ENCODE measurements around the gene SGK2.

Gene SGK2

DNA sequence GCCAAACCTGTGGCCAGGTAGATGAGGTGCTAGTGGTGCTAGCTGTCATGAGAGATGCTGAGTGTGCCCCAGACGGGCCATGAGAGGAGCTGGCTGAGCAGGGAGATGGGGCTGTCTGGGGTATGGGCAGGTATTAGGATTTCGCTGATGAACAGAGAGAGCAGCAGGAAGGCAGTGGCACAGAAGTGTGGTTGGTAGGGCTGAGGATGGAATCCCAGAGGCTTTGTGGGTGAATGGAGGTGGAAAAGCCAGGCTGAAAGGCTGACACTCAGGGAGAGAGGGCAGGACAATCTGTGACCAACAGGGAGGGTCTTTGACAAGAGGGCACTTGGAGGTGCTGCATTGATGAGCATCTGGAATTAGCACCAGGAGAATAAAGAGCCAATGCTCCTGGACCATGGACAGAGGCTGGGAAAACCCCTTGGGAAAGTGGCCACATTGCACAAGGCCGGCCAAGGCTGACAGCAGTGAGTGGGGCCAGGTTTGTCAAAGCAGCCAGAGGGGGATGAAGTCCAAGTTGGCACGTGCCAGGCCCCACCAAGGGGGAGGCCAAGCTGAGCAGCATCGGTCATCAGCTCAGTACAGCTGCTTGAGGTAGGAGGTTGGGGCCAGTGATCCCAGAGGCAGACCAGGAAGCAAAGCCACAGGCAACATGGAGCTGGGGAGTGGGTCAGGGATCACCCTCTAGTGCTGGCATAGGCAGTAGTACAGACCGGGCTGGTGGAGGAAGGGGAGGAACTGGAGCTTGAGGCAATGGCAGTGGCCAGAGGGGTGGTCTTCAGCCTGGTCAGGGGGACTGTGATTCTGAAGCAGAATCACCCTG lies 19.7 kb upstream of the SGK2 start:
- H3K9ac ChIP-seq (ENCODE audit: low read length) = no peak overlapping the region
- no peak for DNase-seq
- no peak overlapping the region for H3K4me3 ChIP-seq (ENCODE audit: low read length)
- no peaks in the 10 kb centered on the region for H3K36me3 ChIP-seq (replicated peaks; ENCODE audit: insufficient read depth, low read length)
- no peaks in the 10 kb centered on the region for H3K27me3 ChIP-seq (replicated peaks; ENCODE audit: insufficient read depth, low read length)
- peaks cover 13% of the 10 kb centered on the region; the same call in 1 of the 2 replicates for H3K4me1 ChIP-seq (ENCODE audit: low read length)
- H4K20me1 ChIP-seq (ENCODE audit: insufficient read depth, low read length) = no peaks in the 10 kb centered on the region
- TF ChIP-seq EZH2phosphoT487 (IDR thresholded peaks at IDR 0.05; ENCODE audit: low read length) = no peak
- TF ChIP-seq, protein P1, sequence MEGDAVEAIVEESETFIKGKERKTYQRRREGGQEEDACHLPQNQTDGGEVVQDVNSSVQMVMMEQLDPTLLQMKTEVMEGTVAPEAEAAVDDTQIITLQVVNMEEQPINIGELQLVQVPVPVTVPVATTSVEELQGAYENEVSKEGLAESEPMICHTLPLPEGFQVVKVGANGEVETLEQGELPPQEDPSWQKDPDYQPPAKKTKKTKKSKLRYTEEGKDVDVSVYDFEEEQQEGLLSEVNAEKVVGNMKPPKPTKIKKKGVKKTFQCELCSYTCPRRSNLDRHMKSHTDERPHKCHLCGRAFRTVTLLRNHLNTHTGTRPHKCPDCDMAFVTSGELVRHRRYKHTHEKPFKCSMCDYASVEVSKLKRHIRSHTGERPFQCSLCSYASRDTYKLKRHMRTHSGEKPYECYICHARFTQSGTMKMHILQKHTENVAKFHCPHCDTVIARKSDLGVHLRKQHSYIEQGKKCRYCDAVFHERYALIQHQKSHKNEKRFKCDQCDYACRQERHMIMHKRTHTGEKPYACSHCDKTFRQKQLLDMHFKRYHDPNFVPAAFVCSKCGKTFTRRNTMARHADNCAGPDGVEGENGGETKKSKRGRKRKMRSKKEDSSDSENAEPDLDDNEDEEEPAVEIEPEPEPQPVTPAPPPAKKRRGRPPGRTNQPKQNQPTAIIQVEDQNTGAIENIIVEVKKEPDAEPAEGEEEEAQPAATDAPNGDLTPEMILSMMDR (IDR thresholded peaks at IDR 0.05; ENCODE audit: low read length) = no peak
- no peak for TF ChIP-seq EZH2 (optimal IDR thresholded peaks at IDR 0.05; ENCODE audit: low read depth, low read length)
- no peak overlapping the region for H3K27ac ChIP-seq (ENCODE audit: low read length)
- no peak overlapping the region for H3K4me2 ChIP-seq (ENCODE audit: low read depth, low read length)
- H3K9me3 ChIP-seq (replicated peaks; ENCODE audit: insufficient read depth, low read length) = no peaks in the 10 kb centered on the region
- no peaks in the 10 kb centered on the region for H3K79me2 ChIP-seq (ENCODE audit: low read length)
- no peak overlapping the region for H2AFZ ChIP-seq (ENCODE audit: low read length)
- H3K9me2 ChIP-seq (replicated peaks; ENCODE audit: insufficient read depth, low read length) = no peaks in the 10 kb centered on the region
- no peaks in the 10 kb centered on the region for H3F3A ChIP-seq (ENCODE audit: insufficient read depth, low read length)

DNA sequence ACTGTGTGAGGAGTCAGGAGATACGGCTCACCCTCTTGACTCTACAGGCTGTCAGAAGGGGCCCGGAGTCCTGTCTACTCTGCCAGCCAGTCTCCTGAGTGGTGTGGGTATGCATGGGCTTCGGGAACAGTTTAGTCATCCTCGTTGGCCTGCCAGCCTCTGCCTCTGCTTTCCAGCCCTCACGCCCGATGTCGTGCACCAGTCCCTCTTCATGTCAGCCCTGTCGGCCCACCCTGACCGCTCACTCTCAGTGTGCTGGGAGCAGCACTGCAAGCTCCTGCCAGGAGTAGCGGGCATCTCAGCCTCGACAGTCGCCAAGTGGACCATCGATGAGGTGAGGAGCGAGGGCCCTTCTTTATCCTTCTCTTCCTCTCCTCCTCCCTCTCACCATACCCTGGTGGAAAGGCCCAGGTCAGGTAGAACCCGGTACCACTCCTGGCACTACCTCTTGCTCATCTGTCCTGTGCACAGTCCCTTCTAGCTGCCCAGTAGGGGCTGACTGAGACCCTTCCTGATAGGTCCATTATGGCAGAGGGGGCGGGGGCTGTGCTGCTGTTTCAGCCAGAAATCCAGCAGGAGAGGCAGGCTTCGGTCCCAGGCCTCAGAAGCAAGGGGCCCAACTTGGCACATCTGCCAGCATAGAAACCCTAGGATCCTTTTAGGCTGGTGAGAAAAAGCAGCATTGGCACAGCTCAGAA lies 18.7 kb upstream of the SGK2 start:
- Histone ChIP-seq H4K20me1 (ENCODE audit: insufficient read depth, low read length) (no peaks in the 10 kb centered on the region), H3K9me3 (replicated peaks; ENCODE audit: insufficient read depth, low read length) (no peaks in the 10 kb centered on the region), H3F3A (ENCODE audit: insufficient read depth, low read length) (no peaks in the 10 kb centered on the region), H3K27me3 (replicated peaks; ENCODE audit: insufficient read depth, low read length) (no peaks in the 10 kb centered on the region), H3K27ac (ENCODE audit: low read length) (no peak overlapping the region), H3K36me3 (replicated peaks; ENCODE audit: insufficient read depth, low read length) (no peaks in the 10 kb centered on the region), H3K79me2 (ENCODE audit: low read length) (no peaks in the 10 kb centered on the region), H2AFZ (ENCODE audit: low read length) (no peak overlapping the region), H3K4me1 (ENCODE audit: low read length) (peaks cover 8% of the 10 kb centered on the region; the same call in 1 of the 2 replicates), H3K9me2 (replicated peaks; ENCODE audit: insufficient read depth, low read length) (no peaks in the 10 kb centered on the region), H3K9ac (ENCODE audit: low read length) (no peak overlapping the region), H3K4me2 (ENCODE audit: low read depth, low read length) (no peak overlapping the region), H3K4me3 (ENCODE audit: low read length) (no peak overlapping the region)
- no peak for DNase-seq
- TF ChIP-seq EZH2phosphoT487 (IDR thresholded peaks at IDR 0.05; ENCODE audit: low read length) (no peak), EZH2 (optimal IDR thresholded peaks at IDR 0.05; ENCODE audit: low read depth, low read length) (no peak)
- TF ChIP-seq, protein P1 (IDR thresholded peaks at IDR 0.05; ENCODE audit: low read length) = no peak

DNA sequence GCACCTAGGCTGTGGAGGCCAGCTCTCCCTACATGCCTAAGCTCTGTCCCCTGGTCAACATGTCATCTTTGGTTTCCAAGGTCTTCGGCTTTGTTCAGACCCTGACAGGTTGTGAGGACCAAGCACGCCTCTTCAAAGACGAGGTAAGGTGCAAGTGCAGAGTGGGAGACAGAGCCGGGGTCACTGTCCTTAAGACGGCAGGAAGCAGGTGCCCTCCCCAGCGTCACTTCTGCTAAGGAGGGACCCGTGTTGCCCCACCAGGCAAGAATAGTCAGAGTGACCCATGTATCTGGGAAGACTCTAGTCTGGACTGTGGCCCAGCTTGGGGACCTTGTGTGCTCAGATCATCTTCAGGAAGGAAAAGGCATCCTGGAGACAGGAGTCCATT lies 18.2 kb upstream of the SGK2 start:
- TF ChIP-seq EZH2phosphoT487 (IDR thresholded peaks at IDR 0.05; ENCODE audit: low read length) (no peak), EZH2 (optimal IDR thresholded peaks at IDR 0.05; ENCODE audit: low read depth, low read length) (no peak)
- TF ChIP-seq, protein P1 (IDR thresholded peaks at IDR 0.05; ENCODE audit: low read length) = no peak
- H3K36me3 ChIP-seq (replicated peaks; ENCODE audit: insufficient read depth, low read length) = no peaks in the 10 kb centered on the region
- H4K20me1 ChIP-seq (ENCODE audit: insufficient read depth, low read length) = no peaks in the 10 kb centered on the region
- H3K9me2 ChIP-seq (replicated peaks; ENCODE audit: insufficient read depth, low read length) = no peaks in the 10 kb centered on the region
- H3K27ac ChIP-seq (ENCODE audit: low read length) = no peak overlapping the region
- no peak overlapping the region for H3K9ac ChIP-seq (ENCODE audit: low read length)
- no peaks in the 10 kb centered on the region for H3K9me3 ChIP-seq (replicated peaks; ENCODE audit: insufficient read depth, low read length)
- no peak overlapping the region for H2AFZ ChIP-seq (ENCODE audit: low read length)
- H3K4me2 ChIP-seq (ENCODE audit: low read depth, low read length) = no peak overlapping the region
- no peaks in the 10 kb centered on the region for H3F3A ChIP-seq (ENCODE audit: insufficient read depth, low read length)
- no peak overlapping the region for H3K4me3 ChIP-seq (ENCODE audit: low read length)
- no peaks in the 10 kb centered on the region for H3K27me3 ChIP-seq (replicated peaks; ENCODE audit: insufficient read depth, low read length)
- 0 out of 2 replicates have a peak, but pooled peaks cover 5% of the 10 kb centered on the region for H3K4me1 ChIP-seq (ENCODE audit: low read length)
- no peaks in the 10 kb centered on the region for H3K79me2 ChIP-seq (ENCODE audit: low read length)
- DNase-seq = no peak

Measured in MM.1S (cell line).